HG02973 (cell line): Measurements from ENCODE around the gene ITGB4.

Experiments
- ATAC-seq: cut with Tn5 transposase; IDR thresholded peaks from one replicate; pipeline ENCODE4 v1.9.1; 2021; ENCODE audit warnings: moderate library complexity; ENCODE audit not compliant: unreplicated experiment

Gene ITGB4

DNA sequence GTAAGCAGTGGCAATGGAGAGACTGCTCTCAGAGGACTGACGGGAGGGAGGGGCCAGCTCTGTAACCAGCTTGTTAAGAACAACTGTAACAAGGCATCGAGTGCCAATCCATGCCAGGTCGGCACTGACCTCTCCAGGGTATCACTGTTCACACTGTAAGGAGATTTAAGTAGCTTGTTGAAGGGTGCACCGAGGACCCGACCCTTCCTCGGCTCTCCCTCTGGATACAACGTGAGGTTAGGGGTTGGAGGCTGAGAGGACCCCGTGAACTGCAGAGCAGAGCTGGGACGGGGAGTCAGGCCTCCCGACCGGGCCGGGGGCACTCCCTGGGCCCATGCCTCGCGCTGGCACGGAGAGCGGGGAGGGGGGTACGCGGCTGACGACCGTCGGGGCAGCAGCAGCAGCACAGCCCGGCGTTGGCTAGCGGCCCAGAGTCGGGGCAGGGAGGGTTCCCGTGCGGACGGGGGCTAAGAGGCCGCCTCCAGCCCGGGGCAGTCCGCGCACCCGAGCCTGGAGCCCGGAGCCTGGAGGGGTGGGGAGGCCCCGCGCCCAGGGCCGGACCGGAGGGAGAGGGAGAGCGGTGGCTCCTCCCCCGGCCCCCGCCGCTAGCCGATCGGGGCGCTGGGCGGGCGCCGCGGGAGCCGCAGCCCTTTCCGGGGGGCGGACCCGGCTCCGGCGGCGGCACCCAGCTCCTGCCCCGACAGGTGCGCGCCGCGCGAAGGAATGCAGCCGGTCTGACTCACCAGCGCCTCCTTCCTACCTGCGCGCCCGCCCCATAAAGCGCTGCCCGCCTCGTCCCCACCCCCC is at the start of gene ITGB4:
Gene ITGB4, plus strand, starts transcription at position 804 of the 807 bp plus-strand sequence. CDS start 3,245 bp downstream, outside the sequence.
- ATAC-seq, result no peak

DNA sequence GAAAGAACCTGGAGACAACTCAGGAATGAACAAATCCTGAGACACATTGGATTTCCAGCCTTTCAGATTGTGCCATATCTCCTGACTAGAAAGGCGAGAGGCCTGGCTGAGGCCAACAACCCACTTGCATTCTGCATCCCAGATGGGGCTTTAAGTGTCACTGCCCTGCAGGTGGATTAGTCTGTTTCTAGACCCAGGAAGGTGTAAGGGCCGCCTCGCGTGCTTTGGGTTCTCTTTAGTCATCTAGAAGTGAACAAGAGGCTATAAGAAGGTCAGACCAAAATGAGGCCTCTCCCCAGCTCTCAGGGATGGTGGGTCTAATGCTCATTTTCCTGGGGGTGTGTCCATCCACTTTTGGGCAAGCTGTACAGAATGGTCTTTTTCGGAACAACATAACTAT is 49.2 kb upstream of the ITGB4 start:
- ATAC-seq, result no peak

DNA sequence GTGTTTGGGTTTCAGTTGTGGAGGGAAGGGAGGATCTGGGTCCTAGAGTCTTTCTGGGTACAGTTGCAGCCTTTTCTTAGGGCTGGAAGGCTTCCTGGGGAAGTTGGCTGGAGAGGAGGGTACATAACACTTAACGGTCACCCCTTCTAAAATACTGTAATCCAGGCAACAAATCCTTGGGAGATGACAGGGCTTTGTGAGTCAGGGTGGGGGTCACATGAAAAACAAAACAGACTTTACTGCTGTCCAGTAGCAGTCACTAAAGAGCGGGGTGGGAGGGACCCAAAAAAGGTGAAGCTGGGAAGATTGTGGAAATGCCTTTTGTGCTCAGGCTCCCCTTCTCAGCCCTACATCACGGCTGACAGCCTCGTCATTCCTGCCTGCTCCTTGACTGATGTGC is 47.8 kb upstream of the ITGB4 start:
- ATAC-seq, result no peak

DNA sequence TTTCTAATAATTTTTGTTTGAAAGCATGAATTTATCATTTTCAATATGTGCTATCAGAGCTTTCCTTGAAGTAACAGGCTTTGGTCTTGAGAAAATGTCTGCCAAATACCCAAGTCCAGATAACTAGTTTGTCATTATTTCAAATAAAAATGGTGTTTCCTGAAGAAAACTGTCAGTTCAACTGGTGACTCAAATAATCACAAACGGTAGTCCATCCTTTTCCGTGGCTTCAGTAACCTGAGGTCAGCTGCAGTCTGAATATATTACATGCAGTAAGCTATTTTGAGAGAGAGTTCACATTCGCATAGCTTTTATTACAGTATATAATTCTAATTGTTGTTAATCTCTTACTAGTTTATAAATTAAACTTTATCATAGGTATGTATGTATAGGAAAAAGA is 44.8 kb upstream of the ITGB4 start:
- ATAC-seq, result no peak

DNA sequence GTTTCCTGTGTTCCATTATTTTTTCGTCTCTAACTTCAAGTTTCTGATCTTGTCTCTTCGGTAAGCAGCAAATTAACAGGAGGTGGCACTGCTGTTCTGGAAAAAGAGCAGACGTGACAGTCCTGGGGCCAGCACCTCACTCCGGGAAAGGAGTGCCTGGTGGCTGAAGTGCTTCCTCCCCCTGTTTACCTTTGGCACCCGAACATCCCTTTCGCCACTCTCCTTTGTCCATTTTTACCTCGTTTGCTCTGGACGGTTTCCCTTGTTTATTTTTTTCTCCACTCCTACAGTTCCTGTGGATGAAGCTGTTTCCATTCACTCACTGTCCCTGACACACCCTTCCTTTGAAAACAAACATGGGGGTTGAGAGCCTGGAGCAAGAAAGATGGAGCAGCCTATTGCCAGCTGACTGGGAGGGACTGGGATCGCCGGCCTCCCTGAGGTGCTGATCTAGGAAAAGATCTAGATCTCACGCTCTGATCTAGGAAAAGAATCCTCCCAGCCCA is 41.5 kb upstream of the ITGB4 start:
- no peak for ATAC-seq

DNA sequence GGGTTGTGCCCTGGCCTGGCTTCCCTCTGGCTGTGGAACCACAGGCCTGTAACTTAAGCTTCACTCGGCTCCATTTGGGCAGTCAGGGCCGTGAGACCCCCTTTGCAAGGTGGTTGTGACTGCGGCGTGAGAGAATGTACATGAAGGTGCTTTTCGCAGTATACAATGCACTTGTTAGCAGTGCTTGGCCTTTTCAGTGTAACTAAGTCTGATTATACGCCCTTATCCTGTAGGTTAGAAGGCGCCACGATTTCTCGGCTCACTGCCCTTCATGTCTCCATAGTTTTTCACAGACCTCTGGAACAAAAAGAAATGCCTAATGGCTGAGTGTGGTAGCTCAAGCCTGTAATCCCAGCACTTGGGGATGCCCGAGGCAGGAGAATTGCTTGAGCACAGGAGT is 40.8 kb upstream of the ITGB4 start:
- no peak for ATAC-seq

DNA sequence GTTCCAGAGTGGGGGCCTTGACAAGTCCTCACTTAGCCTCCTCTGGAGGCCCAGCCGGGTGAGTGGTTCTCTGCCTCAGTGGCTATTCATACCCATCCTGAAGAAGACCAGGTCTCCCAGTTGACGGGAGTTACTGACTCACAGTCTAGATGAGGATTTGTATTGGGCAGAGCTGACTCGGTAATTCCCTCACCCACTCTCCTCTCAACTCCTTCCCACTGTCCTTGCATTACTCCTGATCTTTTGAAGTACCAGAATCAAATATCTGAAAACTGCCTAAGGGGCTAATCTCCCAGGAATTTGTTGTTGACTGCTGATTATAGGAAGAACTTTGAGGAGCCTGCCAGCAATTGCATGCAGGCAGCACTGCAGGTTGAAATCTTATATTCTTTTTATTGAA is 40.0 kb upstream of the ITGB4 start:
- ATAC-seq, result no peak

DNA sequence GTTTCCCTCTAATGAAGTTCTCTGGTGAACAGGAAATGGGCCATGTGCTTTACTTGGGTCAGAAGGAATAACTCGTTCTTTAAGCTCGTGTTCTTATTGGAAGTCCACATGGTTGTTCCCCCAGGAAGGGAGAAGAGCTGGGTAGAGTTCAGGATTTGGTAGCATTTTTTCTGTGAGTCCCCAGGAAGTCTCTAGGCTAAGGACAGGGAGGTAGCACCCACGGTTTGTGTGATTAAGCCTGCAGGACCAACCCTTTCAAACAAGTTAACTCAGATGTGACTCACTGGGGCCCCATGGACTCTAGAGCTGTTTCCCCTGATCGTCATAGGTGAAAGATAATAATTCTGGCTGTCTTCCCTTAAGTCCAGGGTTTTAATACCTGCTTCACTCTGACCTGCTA is 37.7 kb upstream of the ITGB4 start:
- no peak for ATAC-seq

DNA sequence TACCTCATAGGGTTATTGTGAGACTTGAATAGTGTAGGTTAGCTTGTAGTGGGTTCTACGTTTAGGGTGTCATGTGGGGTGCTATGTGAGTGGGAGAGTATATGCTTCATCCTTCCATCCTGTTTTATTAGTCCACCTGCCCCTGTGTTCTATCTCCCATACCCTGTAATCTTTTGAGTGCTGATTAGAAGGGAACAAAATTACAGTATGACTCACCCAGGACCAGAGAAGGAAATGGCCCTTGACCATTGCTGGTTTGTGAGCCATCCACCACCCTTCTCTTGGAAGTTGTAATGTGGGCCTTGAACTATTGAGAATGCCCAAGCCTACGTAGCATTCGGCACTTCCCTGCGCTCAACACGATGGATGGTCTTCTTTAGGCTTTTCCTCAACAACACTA is 37.0 kb upstream of the ITGB4 start:
- no peak for ATAC-seq

DNA sequence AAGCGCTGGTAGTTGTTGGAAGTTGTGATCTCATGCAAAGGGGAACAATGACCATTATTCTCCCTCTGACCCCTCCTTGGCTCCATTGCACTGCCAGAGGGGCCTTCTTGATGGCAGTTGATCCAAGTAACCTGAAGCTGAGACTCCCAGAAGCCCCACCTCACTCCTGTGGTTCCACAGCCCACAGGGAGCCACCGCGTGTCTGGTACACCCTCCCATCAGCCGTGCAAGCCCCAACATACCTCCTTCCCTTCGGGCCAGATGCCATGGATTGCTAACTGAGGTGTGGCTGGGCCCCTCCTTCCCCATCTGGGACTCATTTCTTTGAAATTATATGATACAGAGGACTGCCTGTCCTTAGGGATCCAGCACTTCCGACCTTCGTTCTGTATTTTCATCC is 36.3 kb upstream of the ITGB4 start:
- no peak for ATAC-seq

DNA sequence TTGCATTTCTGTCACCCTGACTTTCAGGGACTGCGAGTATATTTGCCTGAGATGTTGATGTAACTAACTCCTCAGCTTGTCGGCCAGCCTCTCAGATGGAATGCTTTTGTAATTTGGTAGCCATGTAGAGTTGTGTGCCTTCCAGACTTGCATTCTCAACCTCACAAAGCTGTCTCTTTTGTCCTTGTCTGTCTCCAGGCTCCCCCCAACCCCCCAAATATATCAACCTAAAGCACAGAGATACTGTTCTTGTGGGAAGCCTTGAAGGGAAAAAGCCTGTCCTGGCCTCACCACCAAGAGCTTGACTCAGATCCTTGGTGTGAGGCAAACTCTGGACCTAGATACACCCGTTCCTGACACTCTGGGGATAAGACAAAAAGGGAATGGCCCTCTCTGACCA is 35.8 kb upstream of the ITGB4 start:
- ATAC-seq, result no peak

DNA sequence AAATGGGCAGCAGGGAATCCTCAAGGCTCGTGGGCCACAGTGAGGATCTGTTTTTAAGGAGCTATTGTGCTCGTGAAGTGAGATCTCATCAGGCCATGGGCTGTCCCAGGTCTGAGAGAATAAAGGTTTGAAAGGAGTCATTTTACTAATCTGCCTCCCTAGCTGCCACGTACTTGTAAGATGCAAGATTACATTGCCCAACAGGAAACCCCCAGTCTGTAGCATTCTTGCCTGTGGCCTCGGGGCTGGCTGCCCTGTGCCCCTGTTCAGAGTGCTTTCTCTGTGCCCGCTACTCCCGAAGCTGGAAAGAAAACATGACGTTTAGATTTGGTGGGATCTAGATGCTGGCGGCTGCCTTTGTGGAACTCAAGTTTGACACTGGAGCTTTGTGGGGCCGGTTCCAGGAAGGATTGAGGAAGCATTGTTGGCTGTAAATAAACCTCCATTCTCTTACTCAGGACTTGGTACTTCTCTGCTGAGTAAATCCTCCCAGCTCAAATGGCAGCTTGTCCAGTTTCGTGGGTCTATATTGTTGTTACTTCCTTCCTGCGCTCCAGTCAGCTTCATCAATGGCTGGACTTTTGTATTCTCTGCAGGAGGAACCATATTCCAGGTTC is 32.9 kb upstream of the ITGB4 start:
- no peak for ATAC-seq

DNA sequence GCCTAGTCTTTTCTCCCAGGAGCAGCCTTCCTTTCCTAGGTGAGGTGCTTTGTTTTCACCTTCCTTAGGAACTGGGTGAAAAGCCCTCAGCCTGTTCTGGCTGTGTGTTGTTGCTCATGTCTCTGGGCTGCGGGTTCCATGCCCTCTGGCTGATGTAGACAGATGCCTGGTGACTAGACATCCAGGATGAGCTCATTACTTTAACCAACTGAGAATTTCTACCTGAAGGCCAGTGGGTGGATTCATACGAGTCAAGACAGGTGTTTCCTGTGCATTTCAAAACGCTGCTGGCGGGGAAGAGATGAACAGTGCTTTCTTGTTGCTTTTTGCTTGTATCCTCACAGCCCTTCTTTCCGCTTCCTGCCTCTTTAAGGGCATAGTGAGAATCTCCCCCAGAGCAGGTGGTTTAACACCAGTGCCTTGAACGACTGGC is 31.8 kb upstream of the ITGB4 start:
- no peak for ATAC-seq

DNA sequence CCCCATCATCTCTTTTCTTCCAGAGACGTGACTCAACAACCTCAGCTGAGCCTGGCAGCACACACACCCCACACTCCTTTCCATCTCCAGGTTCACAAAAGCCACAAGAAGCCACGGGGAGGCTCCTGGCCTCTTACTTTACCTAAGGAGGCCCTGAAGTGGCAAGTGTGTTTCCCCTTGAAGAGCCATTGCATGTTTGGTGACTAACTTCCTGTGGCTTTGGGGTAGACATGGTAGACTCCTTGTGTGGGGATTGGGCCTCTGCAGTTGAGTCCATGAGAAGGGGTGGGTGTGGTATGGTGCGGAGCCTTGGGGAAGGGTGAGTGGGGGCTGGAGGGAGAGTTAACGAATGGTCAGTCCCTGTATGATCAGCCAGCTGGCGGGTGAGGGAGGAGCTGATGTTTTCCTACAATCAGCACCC is 29.9 kb upstream of the ITGB4 start:
- ATAC-seq, result no peak

DNA sequence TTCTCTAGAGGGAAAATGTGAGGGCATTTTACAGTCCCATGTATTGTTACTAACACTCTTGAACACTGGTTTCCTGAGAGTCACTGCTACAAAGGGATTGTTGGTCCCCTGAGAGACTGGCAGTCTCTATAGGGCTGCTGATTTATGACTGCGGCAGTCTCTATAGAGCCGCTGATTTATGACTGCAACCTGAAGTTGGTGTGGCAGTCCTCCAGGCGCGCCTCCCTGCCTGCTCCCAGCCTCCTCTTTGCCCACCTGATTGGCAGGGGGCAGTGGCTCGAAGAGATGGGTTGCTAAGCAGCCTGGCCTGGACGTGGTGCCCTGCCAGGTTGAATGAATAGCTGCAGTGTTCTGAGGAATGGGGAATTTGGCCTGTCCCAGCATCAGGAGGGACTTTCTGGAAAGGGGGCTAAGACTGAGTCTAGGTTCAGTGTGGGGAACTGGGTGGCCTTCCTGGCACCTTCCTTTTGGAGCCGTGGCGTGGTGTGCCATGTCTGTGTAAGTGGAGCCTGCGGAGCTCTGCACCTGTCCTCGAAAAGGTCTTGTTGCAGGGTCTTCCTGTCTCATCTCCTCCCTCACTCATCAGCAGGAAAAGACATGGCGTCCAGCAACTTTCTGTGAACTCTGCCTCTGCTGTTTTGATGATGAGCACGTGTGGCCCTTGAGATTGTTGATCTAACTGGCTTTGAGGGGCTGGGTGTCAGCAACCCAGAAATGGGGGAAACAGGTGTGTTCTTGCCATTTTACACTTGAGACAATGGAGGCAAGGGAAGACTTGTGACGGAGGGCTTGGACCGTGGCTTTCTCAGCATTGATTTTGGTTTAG is 29.2 kb upstream of the ITGB4 start:
- ATAC-seq, result no peak

DNA sequence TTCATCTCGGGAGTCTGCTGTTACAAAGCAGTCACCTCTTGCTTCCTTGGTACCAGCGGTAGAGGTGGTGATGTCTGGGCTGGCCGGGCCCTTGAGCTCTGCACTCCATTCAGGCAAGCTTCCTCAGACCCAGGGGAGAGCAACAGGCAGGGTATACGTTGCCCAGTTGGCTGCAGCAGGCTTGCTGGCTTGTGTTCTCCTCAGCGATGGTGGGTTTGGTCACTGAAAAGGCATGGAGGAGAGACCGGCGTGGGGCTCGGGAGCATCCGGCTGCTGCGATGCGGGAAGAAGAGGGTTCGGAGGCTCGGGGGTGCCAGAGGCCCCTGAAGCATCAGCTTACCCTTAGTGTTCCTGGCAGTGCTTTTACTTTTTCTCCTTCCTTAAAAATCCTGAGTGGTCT is 28.3 kb upstream of the ITGB4 start:
- ATAC-seq, result no peak

DNA sequence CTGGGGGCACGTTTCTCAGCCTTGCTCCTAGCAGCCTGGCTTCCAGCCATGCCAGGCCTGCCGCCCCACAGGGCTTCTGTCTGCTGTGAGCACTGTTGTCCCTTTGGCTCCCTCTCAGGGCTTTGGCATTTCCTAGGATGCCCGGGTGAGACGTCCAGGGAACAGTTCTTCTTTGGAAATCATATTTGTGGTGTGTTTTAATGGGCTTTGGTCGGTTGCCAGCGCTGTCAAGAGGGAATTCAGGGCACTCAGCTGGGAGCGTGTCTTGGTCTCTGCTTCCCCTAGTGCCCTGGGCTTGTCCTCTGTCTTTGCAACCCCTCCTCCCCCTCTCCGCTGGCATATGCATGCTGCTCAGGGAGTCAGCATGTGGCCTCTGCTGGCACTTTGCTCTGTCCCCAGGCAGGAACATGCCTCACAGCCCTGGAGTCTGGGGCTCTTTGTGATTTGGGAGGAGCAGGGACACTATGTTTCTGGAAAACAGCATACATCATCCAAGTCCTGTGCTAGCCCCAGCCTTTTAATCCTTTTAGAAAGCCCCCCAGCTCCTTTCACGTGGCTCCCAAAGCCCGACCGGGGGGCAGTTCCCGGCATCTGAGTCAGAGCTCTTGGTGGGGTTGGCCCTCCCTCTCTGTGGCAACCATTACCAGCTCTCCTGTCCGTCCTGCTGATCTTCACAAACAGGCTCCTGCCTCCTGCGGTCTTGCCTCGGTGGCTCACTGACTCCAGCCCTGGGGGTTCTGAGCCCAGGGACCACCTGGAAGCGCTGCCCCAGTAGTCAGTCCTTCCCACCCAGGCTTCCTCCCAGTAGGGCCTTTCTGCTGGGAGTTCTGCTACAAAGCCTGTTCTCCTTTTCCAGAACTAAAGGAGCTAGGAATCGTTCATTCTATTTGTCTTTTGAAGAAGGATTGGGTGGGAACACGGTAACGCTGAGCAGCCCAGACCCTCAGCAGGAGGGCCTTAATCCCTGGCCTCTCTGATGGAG is 27.5 kb upstream of the ITGB4 start:
- no peak for ATAC-seq

DNA sequence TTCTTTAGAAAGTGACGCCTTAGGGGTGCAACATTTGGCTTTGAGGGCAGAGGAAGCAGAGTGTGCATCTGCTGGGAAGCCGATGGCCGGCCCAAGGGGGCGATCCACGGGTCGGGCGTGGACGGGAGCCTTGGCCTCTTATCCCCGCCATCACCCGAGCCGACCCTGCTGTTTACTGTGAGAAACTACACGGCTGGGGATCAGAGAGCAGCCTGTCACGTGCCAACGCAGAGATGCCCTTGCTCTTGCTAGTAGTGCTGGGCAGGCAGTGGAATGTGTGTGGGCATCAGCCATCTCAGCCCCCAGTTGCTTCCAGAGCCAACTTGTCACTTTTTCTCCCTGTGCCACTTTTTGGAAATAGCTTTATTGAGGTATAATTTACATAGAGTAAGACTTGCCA is 26.7 kb upstream of the ITGB4 start:
- ATAC-seq, result no peak

DNA sequence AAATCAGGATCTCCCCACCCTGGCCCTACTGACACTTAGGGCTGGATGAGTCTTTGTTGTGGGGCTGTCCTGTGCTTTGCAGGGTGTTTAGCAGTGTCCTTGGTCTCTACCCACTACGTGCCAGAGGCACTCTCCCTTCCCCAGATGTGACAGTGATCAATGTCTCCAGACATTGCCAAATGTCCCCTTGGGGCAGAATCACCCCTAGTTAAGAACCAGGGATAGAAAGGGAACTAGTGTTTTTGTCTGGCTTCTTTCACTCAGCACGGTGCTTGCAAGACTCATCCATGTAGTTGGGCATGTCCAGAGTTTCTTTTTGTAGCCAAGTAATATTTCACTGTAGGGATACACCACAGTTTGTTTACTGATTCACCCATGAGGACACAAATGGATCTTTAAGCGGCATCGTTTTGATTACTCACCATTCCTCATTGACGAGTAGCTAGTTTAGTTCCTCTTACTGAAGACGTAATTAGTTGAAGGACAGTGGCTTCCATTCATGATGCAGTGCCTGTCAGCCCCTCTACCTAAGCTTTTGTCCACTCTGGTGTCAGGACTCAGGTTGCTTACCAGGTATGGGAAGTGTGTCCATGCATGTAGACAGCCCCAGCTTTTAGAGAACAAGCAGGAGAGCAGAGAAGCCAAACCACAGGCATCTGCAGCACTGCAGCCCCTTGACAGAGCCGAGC is 26.0 kb upstream of the ITGB4 start:
- no peak for ATAC-seq

DNA sequence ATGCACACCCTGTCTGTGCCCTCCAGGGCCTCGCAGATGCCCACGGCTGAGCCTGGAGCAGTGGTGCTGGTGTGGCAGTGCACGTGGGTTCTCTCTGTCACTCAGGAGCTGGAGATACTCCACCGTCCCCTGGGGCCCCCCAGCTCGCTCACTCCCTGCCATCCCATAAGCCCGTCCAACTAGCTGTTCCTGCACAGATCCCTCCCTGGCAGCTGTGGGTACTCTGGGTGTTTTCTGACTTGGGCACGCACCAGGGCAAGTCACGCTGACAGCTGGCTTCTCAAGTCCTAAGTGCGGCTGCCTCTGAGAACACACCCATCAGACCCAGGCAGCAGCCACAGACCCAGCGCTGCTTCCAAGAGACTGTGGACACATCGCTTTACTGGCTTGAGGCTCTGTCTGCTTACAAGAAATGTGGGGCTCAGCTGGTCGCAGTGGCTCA is 25.4 kb upstream of the ITGB4 start:
- no peak for ATAC-seq
